Lung (tissue), 16 donors: ENCODE measurements around the gene PAK6. TPM values are rescaled to one million over a fixed set of nuclear protein-coding genes. Genes with fewer than 3 reads are reported as not detected.
A peak's percentile ranks its signal among the peaks of the same experiment; 100 is the strongest.

Experiments used
- ATAC-seq: fragments of 200-7000 bp; cut with Tn5 transposase; one replicate; pipeline ENCODE4 v1.9.1; 2020; ENCODE audit warnings: moderate number of reproducible peaks; ENCODE audit not compliant: insufficient read depth, low FRiP score
- DNase-seq, 3 donors: peaks; one replicate each; pipeline ENCODE4 v3.0.0-alpha.2; 2013 to 2017
- H3K27ac ChIP-seq, 2 donors: one replicate each; pipeline ENCODE4 v1.5.1; 2013; ENCODE audit warnings: mild to moderate bottlenecking in 2 of 2, moderate library complexity in 2 of 2, control low read depth in 1 of 2, inconsistent platforms in 1 of 2, low read depth in 1 of 2, low read length in 1 of 2
- H3K27me3 ChIP-seq, 3 donors: one replicate each; pipeline ENCODE4 v1.5.1; 2013; ENCODE audit warnings: low read length in 2 of 3; ENCODE audit not compliant: control insufficient read depth in 3 of 3, insufficient read depth in 3 of 3
- H3K36me3 ChIP-seq, 4 donors: one replicate each; pipeline ENCODE4 v1.5.1; 2013; ENCODE audit warnings: low read length in 4 of 4, mild to moderate bottlenecking in 1 of 4, moderate library complexity in 1 of 4; ENCODE audit not compliant: control insufficient read depth in 4 of 4, insufficient read depth in 4 of 4
- H3K4me1 ChIP-seq, 5 donors: one replicate each; pipeline ENCODE4 v1.5.1; 2013; ENCODE audit warnings: low read length in 5 of 5, mild to moderate bottlenecking in 2 of 5, moderate library complexity in 1 of 5; ENCODE audit not compliant: control insufficient read depth in 5 of 5, insufficient read depth in 5 of 5
- H3K4me3 ChIP-seq: one replicate; pipeline ENCODE4 v1.5.1; 2013; ENCODE audit warnings: mild to moderate bottlenecking, control low read depth, moderate library complexity
- H3K9ac ChIP-seq, 2 donors: one replicate each; pipeline ENCODE4 v1.5.1; 2013; ENCODE audit warnings: low read length in 2 of 2, control low read depth in 1 of 2; ENCODE audit not compliant: insufficient read depth in 1 of 2
- H3K9me3 ChIP-seq, 4 donors: one replicate each; pipeline ENCODE4 v1.5.1; 2013; ENCODE audit warnings: low read length in 3 of 4, mild to moderate bottlenecking in 1 of 4, moderate library complexity in 1 of 4; ENCODE audit not compliant: control insufficient read depth in 4 of 4, insufficient read depth in 3 of 4
- CTCF ChIP-seq: IDR thresholded peaks from 2 replicates; pipeline ENCODE4 v1.5.1; 2012; ENCODE audit warnings: mild to moderate bottlenecking; ENCODE audit errors: control extremely low read depth, extremely low read depth
- WGBS, 2 donors: extraction: QIAGEN DNeasy Blood & Tissue Kit; methylation state at CpG; one replicate each; pipeline ENCODE4 v1.1.7; 2013; 5-methylcytosine and 5-hydroxymethylcytosine counted together
- long read RNA-seq, 5 donors: transcript quantifications; one replicate each; lab custom pipeline, GENCODE V29; 2026
- polyA plus RNA-seq, 2 donors: library from polyadenylated mRNA; stranded (reverse); fragments of 200-250 nt; gene quantifications; one replicate each; pipeline ENCODE4 v1.2.1, GENCODE V29; 2013
- total RNA-seq, 2 donors: library from RNA; depleted of rRNA in 1 of 2; stranded (reverse); fragments of >200 nt in 1 of 2; gene quantifications; one replicate each; pipeline ENCODE4 v1.2.1, GENCODE V29; 2014 to 2021
- donor health status: control.
- donor health status: control.
- donor health status: Bipolar disorder and iron deficiency.
- donor health status: healthy.
- donor health status: DM: yes; HTN: yes; CAD: no.

Gene PAK6
- total RNA-seq (10 to 100 TPM in 1 of 2 donors, 1 to 10 TPM in 1; 8.4 to 10.4 TPM), polyA plus RNA-seq (1 to 10 TPM; 5.8 to 6.1 TPM)
- long read RNA-seq, donor 1, full-length matches to known transcripts, result 2 of 2 reads
- long read RNA-seq, donor 1, partial matches to known transcripts, result 0 of 2 reads
- long read RNA-seq, donor 1, other reads (novel, unspliced or antisense), result 0 of 2 reads
- long read RNA-seq, donor 2, partial matches to known transcripts, result 0 of 2 reads
- long read RNA-seq, donor 2, other reads (novel, unspliced or antisense), result 0 of 2 reads
- long read RNA-seq, donor 3, result 0 reads
- long read RNA-seq, donor 4, result 0 reads
- long read RNA-seq, donor 5, partial matches to known transcripts, result 0 of 4 reads
- long read RNA-seq, donor 5, other reads (novel, unspliced or antisense), result 0 of 4 reads

- H3K9ac ChIP-seq, result peak within 1 kb of the TSS in 1 of 2 donors; percentile 33
- H3K27me3 ChIP-seq, result peaks cover 0 to 4% (median 0%) of the 10 kb centered on the region in 3 donors
- H3K4me3 ChIP-seq, result no peak within 1 kb of the TSS
- no peak for TF ChIP-seq CTCF
- ATAC-seq (peak; percentile 75), DNase-seq (peak; percentile 46 to 62 (median 54))
- peaks cover 0 to 2% (median 0%) of the 10 kb centered on the region in 4 donors for H3K9me3 ChIP-seq
- no peak within 1 kb of the TSS for H3K27ac ChIP-seq
- peaks cover 0 to 15% (median 2%) of the 10 kb centered on the region in 5 donors for H3K4me1 ChIP-seq
- no peaks in the 10 kb centered on the region for H3K36me3 ChIP-seq
- WGBS, 2 donors, result 9 to 10% methylated on average over 38 to 39 of the region's 39 CpGs
Observed at GRCh38 chr15:40238532-40239403, at the start of gene PAK6. PAK6 (plus strand) TSS chr15:40239063; CDS start chr15:40264786, 25,723 bp downstream.

- H3K27ac ChIP-seq, result no peak overlapping the region
- H3K36me3 ChIP-seq, result peaks cover 0 to 11% (median 6%) of the 10 kb centered on the region in 4 donors
- H3K9ac ChIP-seq, result no peak overlapping the region
- WGBS, 2 donors, result 96 to 99% methylated on average over 6 of the region's 6 CpGs
- H3K27me3 ChIP-seq, result no peaks in the 10 kb centered on the region
- DNase-seq (no peak), ATAC-seq (no peak)
- no peak for TF ChIP-seq CTCF
- no peaks in the 10 kb centered on the region for H3K9me3 ChIP-seq
- no peaks in the 10 kb centered on the region for H3K4me1 ChIP-seq
- H3K4me3 ChIP-seq, result no peak overlapping the region
Observed at GRCh38 chr15:40190591-40190990, 48.3 kb upstream of the PAK6 start.

GRCh38 chr15:40192942-40193341 lies 45.9 kb upstream of the PAK6 start:
- Histone ChIP-seq H3K27me3 (no peaks in the 10 kb centered on the region), H3K36me3 (peaks cover 0 to 21% (median 9%) of the 10 kb centered on the region in 4 donors), H3K27ac (no peak overlapping the region), H3K9me3 (no peaks in the 10 kb centered on the region), H3K9ac (no peak overlapping the region), H3K4me3 (no peak overlapping the region), H3K4me1 (no peaks in the 10 kb centered on the region)
- ATAC-seq, result no peak
- no peak for DNase-seq
- no peak for TF ChIP-seq CTCF
- 100% methylated on average over 1 of the region's 1 CpG for WGBS, 2 donors
